ENCODE results near the gene NFIB. TPM values are rescaled to one million over a fixed set of nuclear protein-coding genes. Genes with fewer than 3 reads are reported as not detected.

Gene NFIB
- total and polyA plus RNA-seq, 10 of the 15 experiments (the other 5 are each of a cell fraction or from before 2014, with no cell fraction given), result under 0.01 to 0.19 (median 0.05) TPM; not detected in 3

DNA sequence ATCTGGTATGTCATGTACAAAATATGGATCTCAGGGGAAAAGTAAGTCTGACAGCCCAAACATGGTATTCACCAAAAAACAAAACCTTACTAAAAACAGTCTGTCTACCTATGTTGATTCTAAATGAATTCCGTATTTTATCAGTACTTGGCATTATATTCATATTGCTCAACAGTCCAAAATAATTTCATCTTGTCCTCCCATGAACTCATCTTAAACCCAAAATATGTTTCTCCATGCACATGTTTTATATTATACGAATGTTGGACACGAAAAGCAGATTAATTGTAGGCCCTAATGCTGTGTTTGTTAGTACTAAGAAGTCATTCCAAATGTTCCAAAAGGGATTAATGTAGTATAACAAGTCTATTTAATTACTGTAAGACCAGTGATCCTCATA, 20.1 kb downstream of the NFIB start (continued):
- TF ChIP-seq ATF7 (IDR thresholded peaks at IDR 0.05; ENCODE audit: low read depth) (no peak), ZBTB11 (CRISPR knock-in tag; IDR thresholded peaks at IDR 0.05) (no peak), GATAD2B (conservative IDR thresholded peaks at IDR 0.05; ENCODE audit: low read depth) (no peak), SMAD1 (IDR thresholded peaks at IDR 0.05; ENCODE audit: low read depth, partially characterized antibody) (no peak), ASH2L (IDR thresholded peaks at IDR 0.05; ENCODE audit: borderline replicate concordance, low read depth) (no peak)

- Histone ChIP-seq H3K4me2 (ENCODE audit: control insufficient read depth, insufficient read depth) (no peak overlapping the region), H3K9me3 (replicated peaks; ENCODE audit: control insufficient read depth, insufficient read depth, low read length) (no peaks in the 10 kb centered on the region), H3K9ac (ENCODE audit: control insufficient read depth, insufficient read depth, low read length) (no peak overlapping the region), H3K79me2 (ENCODE audit: control insufficient read depth, insufficient read depth, low read length) (no peaks in the 10 kb centered on the region), H4K20me1 (ENCODE audit: control insufficient read depth, insufficient read depth) (no peaks in the 10 kb centered on the region), H3K27ac (ENCODE audit: control insufficient read depth, insufficient read depth) (no peak overlapping the region), H3K36me3 (ENCODE audit: control insufficient read depth in 2 of 2, insufficient read depth in 2 of 2, low read length in 1 of 2) (no peaks in the 10 kb centered on the region), H2AFZ (ENCODE audit: control insufficient read depth, low read depth, low read length) (no peak overlapping the region), H3K4me1 (ENCODE audit: control insufficient read depth, insufficient read depth, low read length) (no peaks in the 10 kb centered on the region), H3K27me3 (replicated peaks in 1 of 2; ENCODE audit: control insufficient read depth in 2 of 2, insufficient read depth in 2 of 2, low read length in 1 of 2) (no peaks in the 10 kb centered on the region), H3K4me3 (no peak overlapping the region)
- WGBS (ENCODE audit: insufficient coverage, insufficient replicate concordance, low lambda C conversion rate, missing lambda C conversion rate), result 15% methylated on average over 3 of the region's 3 CpGs
- ChIA-PET RAD21 (ENCODE audit: unreplicated experiment) (no interaction called here), CTCF (no interaction called here), POLR2A (no interaction called here), SMC1A (ENCODE audit: uncharacterized antibody, unreplicated experiment) (interaction anchor here (1.2 kb wide), 1 partner anchor 9 kb away, joined by 3 read pairs; no protein-coding TSS in a partner anchor)
- BruUV-seq (replicated peaks), result no TSS peak
- in situ Hi-C loops (cut with MboI) (no loop called here), intact Hi-C loops (cut with micrococcal nuclease; ENCODE audit: unreplicated experiment) (loop anchor here (10.0 kb wide), 1 partner anchor 63 kb away; no protein-coding TSS in a partner anchor)
- no peak for DNase-seq (ENCODE audit: low read depth, low spot score)
- ATAC-seq, result no peak
- no peak for FAIRE-seq
- no peak for TF ChIP-seq E2F4 (IDR thresholded peaks at IDR 0.05; ENCODE audit: low read depth, low read length)
- no peak for TF ChIP-seq TCF7 (IDR thresholded peaks at IDR 0.05; ENCODE audit: borderline replicate concordance)
- no peak for TF ChIP-seq BCL11A (IDR thresholded peaks at IDR 0.05; ENCODE audit: low read depth, low read length)
- no peak for TF ChIP-seq EED (IDR thresholded peaks at IDR 0.05; ENCODE audit: low read depth)
- no peak for TF ChIP-seq SREBF2 (IDR thresholded peaks at IDR 0.05; ENCODE audit: low read length)
- no peak for TF ChIP-seq MXI1 (IDR thresholded peaks at IDR 0.05; ENCODE audit: low read depth, low read length)
- TF ChIP-seq HCFC1 (IDR thresholded peaks at IDR 0.05; ENCODE audit: low read length), result no peak
- TF ChIP-seq, protein P1, sequence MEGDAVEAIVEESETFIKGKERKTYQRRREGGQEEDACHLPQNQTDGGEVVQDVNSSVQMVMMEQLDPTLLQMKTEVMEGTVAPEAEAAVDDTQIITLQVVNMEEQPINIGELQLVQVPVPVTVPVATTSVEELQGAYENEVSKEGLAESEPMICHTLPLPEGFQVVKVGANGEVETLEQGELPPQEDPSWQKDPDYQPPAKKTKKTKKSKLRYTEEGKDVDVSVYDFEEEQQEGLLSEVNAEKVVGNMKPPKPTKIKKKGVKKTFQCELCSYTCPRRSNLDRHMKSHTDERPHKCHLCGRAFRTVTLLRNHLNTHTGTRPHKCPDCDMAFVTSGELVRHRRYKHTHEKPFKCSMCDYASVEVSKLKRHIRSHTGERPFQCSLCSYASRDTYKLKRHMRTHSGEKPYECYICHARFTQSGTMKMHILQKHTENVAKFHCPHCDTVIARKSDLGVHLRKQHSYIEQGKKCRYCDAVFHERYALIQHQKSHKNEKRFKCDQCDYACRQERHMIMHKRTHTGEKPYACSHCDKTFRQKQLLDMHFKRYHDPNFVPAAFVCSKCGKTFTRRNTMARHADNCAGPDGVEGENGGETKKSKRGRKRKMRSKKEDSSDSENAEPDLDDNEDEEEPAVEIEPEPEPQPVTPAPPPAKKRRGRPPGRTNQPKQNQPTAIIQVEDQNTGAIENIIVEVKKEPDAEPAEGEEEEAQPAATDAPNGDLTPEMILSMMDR (IDR thresholded peaks at IDR 0.05 in 2 of 3, conservative IDR thresholded peaks at IDR 0.05 in 1 of 3; ENCODE audit: control insufficient read depth in 2 of 3, extremely low read depth in 1 of 3, insufficient read depth in 1 of 3, low read depth in 3 of 3, low read length in 3 of 3), result no peak
- TF ChIP-seq, protein P2, sequence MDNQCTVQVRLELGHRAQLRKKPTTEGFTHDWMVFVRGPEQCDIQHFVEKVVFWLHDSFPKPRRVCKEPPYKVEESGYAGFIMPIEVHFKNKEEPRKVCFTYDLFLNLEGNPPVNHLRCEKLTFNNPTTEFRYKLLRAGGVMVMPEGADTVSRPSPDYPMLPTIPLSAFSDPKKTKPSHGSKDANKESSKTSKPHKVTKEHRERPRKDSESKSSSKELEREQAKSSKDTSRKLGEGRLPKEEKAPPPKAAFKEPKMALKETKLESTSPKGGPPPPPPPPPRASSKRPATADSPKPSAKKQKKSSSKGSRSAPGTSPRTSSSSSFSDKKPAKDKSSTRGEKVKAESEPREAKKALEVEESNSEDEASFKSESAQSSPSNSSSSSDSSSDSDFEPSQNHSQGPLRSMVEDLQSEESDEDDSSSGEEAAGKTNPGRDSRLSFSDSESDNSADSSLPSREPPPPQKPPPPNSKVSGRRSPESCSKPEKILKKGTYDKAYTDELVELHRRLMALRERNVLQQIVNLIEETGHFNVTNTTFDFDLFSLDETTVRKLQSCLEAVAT (IDR thresholded peaks at IDR 0.05), result no peak
- no peak for TF ChIP-seq MEF2A (IDR thresholded peaks at IDR 0.05; ENCODE audit: insufficient read depth, low read depth, low read length)
Measured at GRCh38 chr9:14292181-14292739, 21.7 kb downstream of the NFIB start.

Data from GM12878 (cell line).